ENCODE results near the gene SGIP1. TPM values are rescaled to one million over a fixed set of nuclear protein-coding genes. Genes with fewer than 3 reads are reported as not detected.

Gene SGIP1
- total RNA-seq, 3 donors from 2014 or later: 0.65 to 7.3 (median 0.93) TPM

GRCh38 chr1:66618390-66618789, 84.4 kb downstream of the SGIP1 start:
- no peak for TF ChIP-seq CTCF (IDR thresholded peaks at IDR 0.05)
- H3K4me1 ChIP-seq (ENCODE audit: low read depth): no peaks in the 10 kb centered on the region
- no peak for ATAC-seq

GRCh38 chr1:66623812-66624211, 89.9 kb downstream of the SGIP1 start:
- TF ChIP-seq CTCF (IDR thresholded peaks at IDR 0.05): no peak
- Histone ChIP-seq H3K4me3 (no peak overlapping the region), H3K9me3 (no peaks in the 10 kb centered on the region), H3K36me3 (ENCODE audit: low read depth) (no peaks in the 10 kb centered on the region), H3K4me1 (ENCODE audit: low read depth) (no peaks in the 10 kb centered on the region)
- DNase-seq (no peak), ATAC-seq (no peak)
- intact Hi-C loops (cut with DNase I, micrococcal nuclease): no loop called here

More at GRCh38 chr1:66618390-66618789, 84.4 kb downstream of the SGIP1 start:
- no peak overlapping the region for H3K4me3 ChIP-seq
- H3K36me3 ChIP-seq (ENCODE audit: low read depth): no peaks in the 10 kb centered on the region
- DNase-seq: no peak
- H3K9me3 ChIP-seq: no peaks in the 10 kb centered on the region
- intact Hi-C loops (cut with DNase I, micrococcal nuclease): no loop called here

GRCh38 chr1:66624412-66625060, 90.6 kb downstream of the SGIP1 start:
- intact Hi-C loops (cut with DNase I, micrococcal nuclease): no loop called here
- Histone ChIP-seq H3K9me3 (no peaks in the 10 kb centered on the region), H3K4me3 (no peak overlapping the region), H3K4me1 (ENCODE audit: low read depth) (no peaks in the 10 kb centered on the region), H3K36me3 (ENCODE audit: low read depth) (no peaks in the 10 kb centered on the region)
- DNase-seq (no peak), ATAC-seq (no peak)
- no peak for TF ChIP-seq CTCF (IDR thresholded peaks at IDR 0.05)

GRCh38 chr1:66626261-66626660, 92.3 kb downstream of the SGIP1 start:
- DNase-seq (no peak), ATAC-seq (no peak)
- Histone ChIP-seq H3K4me1 (ENCODE audit: low read depth) (no peaks in the 10 kb centered on the region), H3K4me3 (no peak overlapping the region), H3K9me3 (no peaks in the 10 kb centered on the region), H3K36me3 (ENCODE audit: low read depth) (no peaks in the 10 kb centered on the region)
- TF ChIP-seq CTCF (IDR thresholded peaks at IDR 0.05): no peak
- intact Hi-C loops (cut with DNase I, micrococcal nuclease): no loop called here

GRCh38 chr1:66628926-66629325, 95.0 kb downstream of the SGIP1 start:
- no peak for ATAC-seq
- DNase-seq: no peak
- Histone ChIP-seq H3K36me3 (ENCODE audit: low read depth) (no peaks in the 10 kb centered on the region), H3K4me1 (ENCODE audit: low read depth) (no peaks in the 10 kb centered on the region), H3K9me3 (no peaks in the 10 kb centered on the region), H3K4me3 (no peak overlapping the region)
- intact Hi-C loops (cut with DNase I, micrococcal nuclease): no loop called here
- TF ChIP-seq CTCF (IDR thresholded peaks at IDR 0.05): no peak

GRCh38 chr1:66633159-66633558, 99.2 kb downstream of the SGIP1 start:
- Histone ChIP-seq H3K36me3 (ENCODE audit: low read depth) (no peaks in the 10 kb centered on the region), H3K4me3 (no peak overlapping the region), H3K9me3 (no peaks in the 10 kb centered on the region), H3K4me1 (ENCODE audit: low read depth) (no peaks in the 10 kb centered on the region)
- no peak for ATAC-seq
- intact Hi-C loops (cut with DNase I, micrococcal nuclease): no loop called here
- no peak for DNase-seq
- no peak for TF ChIP-seq CTCF (IDR thresholded peaks at IDR 0.05)

All from mucosa of descending colon (tissue), 3 donors.